ENCODE data around the gene SPINK7.
"Not testable (repeated sequence)": the region's sequence is repeated elsewhere in the genome, so short reads cannot be mapped to it uniquely, and the experiment has no call there.

The SPINK7 gene
- 0 reads per million in 9 experiments for total RNA-seq

DNA sequence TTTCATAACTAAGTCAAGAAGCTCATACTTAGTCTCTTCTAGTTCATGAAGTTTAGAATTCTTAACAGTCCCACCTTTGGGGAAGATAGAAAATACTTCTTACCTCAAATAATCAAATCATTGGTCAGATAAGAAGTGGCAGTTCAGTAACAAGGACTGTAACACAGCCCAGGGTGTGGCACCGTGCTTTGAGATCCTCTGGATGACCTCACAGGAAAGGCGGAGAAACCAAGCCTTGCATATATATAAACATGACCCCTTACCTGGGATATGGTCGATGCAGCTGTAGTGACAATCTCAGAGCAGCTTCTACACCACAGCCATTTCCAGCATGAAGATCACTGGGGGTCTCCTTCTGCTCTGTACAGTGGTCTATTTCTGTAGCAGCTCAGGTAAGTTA, at the start of gene SPINK7:
Gene SPINK7 (plus strand): TSS at position 271 of the 400 bp plus-strand sequence. CDS start 61 bp downstream, at position 332.
- ATAC-seq (replicated peaks) (no peak), DNase-seq (no peak)
- Mint-ChIP-seq H3K9me3 (peaks cover 2 to 5% of the 10 kb centered on the region in 2 donors), H3K4me3 (no peak within 1 kb of the TSS), H3K27ac (no peak within 1 kb of the TSS), H3K36me3 (ENCODE audit: insufficient read depth) (no peaks in the 10 kb centered on the region), H3K27me3 (peaks cover 9 to 16% of the 10 kb centered on the region in 2 donors), H3K4me1 (ENCODE audit: low read depth in 2 of 2) (no peaks in the 10 kb centered on the region)

DNA sequence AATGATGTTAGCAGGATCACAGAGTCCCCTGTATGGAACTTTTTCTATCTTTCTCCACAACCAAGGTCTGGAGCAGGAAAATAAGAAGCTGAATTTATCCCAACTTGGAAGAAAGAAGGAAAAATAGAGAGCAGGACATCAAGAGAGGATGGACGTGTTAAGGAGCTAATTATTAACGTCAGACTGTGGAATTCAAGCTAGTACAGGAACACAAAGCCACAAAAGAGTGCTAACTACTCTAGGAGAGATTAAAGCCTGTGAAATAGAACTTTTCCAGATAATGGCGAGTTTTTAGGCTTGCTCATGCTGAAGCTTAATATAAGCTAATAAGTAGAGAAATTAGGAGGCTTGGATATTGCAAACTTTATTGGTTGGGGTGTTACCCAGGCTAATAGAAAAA, 44.3 kb upstream of the SPINK7 start:
- no peak overlapping the region for H3K4me3 Mint-ChIP-seq
- no peak overlapping the region for H3K27ac Mint-ChIP-seq
- peaks cover 0 to 1% of the 10 kb centered on the region in 2 donors for H3K9me3 Mint-ChIP-seq
- H3K4me1 Mint-ChIP-seq (ENCODE audit: low read depth in 2 of 2), result no peaks in the 10 kb centered on the region
- H3K36me3 Mint-ChIP-seq (ENCODE audit: insufficient read depth), result no peaks in the 10 kb centered on the region
- H3K27me3 Mint-ChIP-seq, result no peaks in the 10 kb centered on the region
- DNase-seq, result no peak
- no peak for ATAC-seq (replicated peaks)

- DNase-seq, result no peak
- H3K27me3 Mint-ChIP-seq, result no peaks in the 10 kb centered on the region
- no peak for ATAC-seq (replicated peaks)
- H3K36me3 Mint-ChIP-seq (ENCODE audit: insufficient read depth), result no peaks in the 10 kb centered on the region
- H3K4me1 Mint-ChIP-seq (ENCODE audit: low read depth in 2 of 2), result no peaks in the 10 kb centered on the region
- peaks cover 0 to 1% of the 10 kb centered on the region in 2 donors for H3K9me3 Mint-ChIP-seq
- no peak within 1 kb of the TSS for H3K4me3 Mint-ChIP-seq
- no peak within 1 kb of the TSS for H3K27ac Mint-ChIP-seq
Observed at GRCh38 chr5:148268566-148268965, 43.7 kb upstream of the SPINK7 start, which contains the start of gene SPINK13. TSS of gene SPINK13 (plus strand) at chr5:148268794. CDS start at chr5:148270073, 1,279 bp downstream.

DNA sequence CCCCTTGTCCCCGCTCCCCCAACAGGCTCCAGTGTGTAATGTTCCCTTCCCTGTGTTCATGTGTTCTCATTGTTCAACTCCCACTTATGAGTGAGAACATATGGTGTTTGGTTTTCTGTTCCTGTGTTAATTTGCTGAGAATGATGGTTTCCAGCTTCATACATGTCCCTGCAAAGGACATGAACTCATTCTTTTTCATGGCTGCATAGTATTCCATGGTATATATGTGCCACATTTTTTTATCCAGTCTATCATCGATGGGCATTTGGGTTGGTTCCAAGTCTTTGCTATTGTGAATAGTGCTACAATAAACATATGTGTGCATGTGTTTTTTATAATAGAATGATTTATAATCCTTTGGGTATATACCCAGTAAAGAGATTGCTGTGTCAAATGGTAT, 37.1 kb upstream of the SPINK7 start:
- peaks cover 5 to 22% of the 10 kb centered on the region in 2 donors for H3K9me3 Mint-ChIP-seq
- not testable (repeated sequence) for ATAC-seq (replicated peaks); DNase-seq; H3K27ac Mint-ChIP-seq; H3K4me3 Mint-ChIP-seq; H3K36me3 Mint-ChIP-seq (ENCODE audit: insufficient read depth); H3K4me1 Mint-ChIP-seq (ENCODE audit: low read depth in 2 of 2)
- peaks cover 12 to 17% of the 10 kb centered on the region in 2 donors for H3K27me3 Mint-ChIP-seq

DNA sequence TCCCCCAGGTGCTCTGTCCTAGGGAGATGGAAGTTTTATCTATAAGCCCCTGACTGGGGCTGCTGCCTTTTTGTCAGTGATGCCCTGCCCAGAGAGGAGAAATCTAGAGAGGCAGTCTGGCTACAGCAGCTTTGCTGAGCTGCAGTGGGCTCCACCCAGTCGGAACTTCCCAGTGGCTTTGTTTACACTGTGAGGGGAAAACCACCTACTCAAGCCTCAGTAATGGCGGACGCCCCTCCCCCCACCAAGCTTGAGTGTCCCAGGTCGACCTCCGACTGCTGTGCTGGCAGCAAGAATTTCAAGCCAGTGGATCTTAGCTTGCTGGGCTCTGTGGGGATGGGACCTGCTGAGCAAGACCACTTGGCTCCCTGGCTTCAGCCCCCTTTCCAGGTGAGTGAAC, 31.3 kb upstream of the SPINK7 start:
- H3K4me3 Mint-ChIP-seq, DNase-seq: not testable (repeated sequence)

DNA sequence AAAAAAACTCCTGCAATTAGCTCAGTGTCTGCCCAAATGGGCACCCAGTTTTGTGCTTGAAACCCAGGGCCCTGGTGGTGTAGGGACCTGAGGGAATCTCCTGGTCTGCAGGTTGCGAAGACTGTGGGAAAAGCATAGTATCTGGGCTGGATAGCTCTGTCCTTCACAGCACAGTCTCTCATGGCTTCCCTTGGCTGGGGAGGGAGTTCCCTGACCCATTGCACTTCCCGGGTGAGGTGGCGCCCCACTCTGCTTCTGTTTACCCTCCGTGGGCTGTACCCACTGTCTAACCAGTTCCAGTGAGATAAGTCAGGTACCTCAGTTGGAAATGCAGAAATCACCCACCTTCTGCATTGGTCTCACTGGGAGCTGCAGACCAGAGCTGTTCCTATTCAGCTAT, 30.9 kb upstream of the SPINK7 start:
- H3K4me1 Mint-ChIP-seq (ENCODE audit: low read depth in 2 of 2); H3K4me3 Mint-ChIP-seq; H3K36me3 Mint-ChIP-seq (ENCODE audit: insufficient read depth); H3K27ac Mint-ChIP-seq; DNase-seq; ATAC-seq (replicated peaks): not testable (repeated sequence)
- Mint-ChIP-seq H3K9me3 (peaks cover 6 to 25% of the 10 kb centered on the region in 2 donors), H3K27me3 (peaks cover 23 to 41% of the 10 kb centered on the region in 2 donors)

More for the DNA sequence above, 31.3 kb upstream of the SPINK7 start:
- H3K4me1 Mint-ChIP-seq (ENCODE audit: low read depth in 2 of 2); H3K27ac Mint-ChIP-seq; H3K36me3 Mint-ChIP-seq (ENCODE audit: insufficient read depth); ATAC-seq (replicated peaks): not testable (repeated sequence)
- Mint-ChIP-seq H3K9me3 (peaks cover 6 to 25% of the 10 kb centered on the region in 2 donors), H3K27me3 (peaks cover 23 to 41% of the 10 kb centered on the region in 2 donors)

DNA sequence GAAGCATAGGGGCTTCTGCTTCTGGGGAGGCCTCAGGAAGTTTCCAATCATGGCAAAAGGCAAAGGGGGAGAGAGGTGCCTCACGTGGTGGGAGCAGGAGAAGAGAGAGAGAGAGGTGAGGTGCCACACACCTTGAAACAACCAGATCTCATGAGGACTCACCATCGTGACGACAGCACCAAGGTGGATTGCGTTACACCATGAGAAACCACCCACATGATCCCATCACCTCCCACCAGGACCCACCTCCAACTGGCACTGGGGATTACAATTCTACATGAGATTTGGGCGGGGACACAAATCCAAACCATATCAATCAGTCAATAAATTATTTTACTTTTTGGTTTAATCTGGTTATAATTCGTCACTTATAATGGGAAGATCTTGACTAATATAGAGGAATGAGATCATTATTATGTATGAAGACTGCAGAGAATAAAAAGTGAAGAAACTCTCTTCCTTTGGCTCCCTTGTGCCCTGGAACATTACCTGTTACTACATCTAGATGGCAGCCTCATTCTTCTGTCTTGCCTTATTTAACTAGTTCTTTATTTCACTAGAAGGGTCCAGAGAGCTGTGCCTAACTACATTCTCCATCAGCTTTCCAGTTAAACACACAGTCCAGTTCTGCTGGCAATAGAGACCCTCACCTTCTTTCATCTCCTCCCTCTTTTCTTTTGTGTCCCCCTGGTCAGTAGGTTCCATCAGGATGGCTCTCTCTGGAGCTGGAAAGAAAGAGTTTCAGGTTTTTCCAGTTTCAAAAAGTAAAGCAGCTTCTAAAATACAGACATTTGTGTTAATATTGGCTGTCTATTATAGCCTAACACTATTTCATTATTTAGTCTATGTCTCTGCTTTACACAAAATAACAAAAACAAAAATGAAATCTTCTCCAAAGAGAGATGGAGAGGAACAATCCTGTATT, 21.7 kb upstream of the SPINK7 start:
- H3K4me1 Mint-ChIP-seq (ENCODE audit: low read depth in 2 of 2), result no peaks in the 10 kb centered on the region
- H3K27me3 Mint-ChIP-seq, result peaks cover 19 to 31% of the 10 kb centered on the region in 2 donors
- ATAC-seq (replicated peaks) (no peak), DNase-seq (no peak)
- no peak overlapping the region for H3K4me3 Mint-ChIP-seq
- H3K36me3 Mint-ChIP-seq (ENCODE audit: insufficient read depth), result no peaks in the 10 kb centered on the region
- no peaks in the 10 kb centered on the region for H3K9me3 Mint-ChIP-seq
- no peak overlapping the region for H3K27ac Mint-ChIP-seq

DNA sequence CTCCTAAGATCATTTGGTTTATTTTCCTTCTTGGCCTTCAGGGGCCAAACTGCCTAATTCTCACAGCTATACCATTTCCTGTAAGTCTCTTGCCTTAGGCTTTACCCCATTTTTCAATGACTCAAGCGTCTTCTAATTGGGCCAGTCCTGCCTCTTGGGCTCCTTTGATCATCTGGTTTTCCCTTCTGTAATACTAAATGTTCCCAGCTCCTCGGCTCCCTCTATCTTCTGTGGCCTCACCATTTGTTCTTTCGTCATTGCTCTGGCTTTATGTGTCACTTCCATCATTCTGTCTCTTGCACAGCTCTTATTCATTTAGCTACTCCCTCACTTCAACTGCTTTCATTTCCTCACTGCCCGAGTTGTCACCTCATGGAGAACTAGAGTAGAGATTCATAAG, 14.5 kb upstream of the SPINK7 start:
- H3K4me3 Mint-ChIP-seq, result no peak overlapping the region
- H3K27me3 Mint-ChIP-seq, result peaks cover 3 to 8% of the 10 kb centered on the region in 2 donors
- no peak overlapping the region for H3K27ac Mint-ChIP-seq
- H3K4me1 Mint-ChIP-seq (ENCODE audit: low read depth in 2 of 2), result no peaks in the 10 kb centered on the region
- H3K9me3 Mint-ChIP-seq, result no peaks in the 10 kb centered on the region
- ATAC-seq (replicated peaks) (no peak), DNase-seq (no peak)
- no peaks in the 10 kb centered on the region for H3K36me3 Mint-ChIP-seq (ENCODE audit: insufficient read depth)

DNA sequence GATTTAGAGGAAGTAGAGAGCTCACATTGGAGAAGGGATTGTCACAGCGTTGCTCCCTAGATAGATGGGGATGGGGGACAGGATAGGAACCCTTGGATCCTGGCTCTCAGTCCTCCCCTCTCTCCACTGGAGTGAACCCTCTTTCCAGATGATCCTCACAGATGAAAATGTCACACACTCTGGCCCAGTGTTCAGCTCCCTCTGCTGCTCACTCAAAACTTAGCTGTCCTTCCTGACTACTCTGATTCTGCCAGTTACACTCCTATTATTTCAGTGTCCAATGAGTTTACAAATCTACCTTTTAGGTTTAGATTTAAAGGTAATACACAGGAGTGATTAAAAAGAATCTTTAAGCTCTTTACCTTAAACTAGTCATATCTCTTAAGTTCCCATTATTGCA, 5.8 kb upstream of the SPINK7 start:
- ATAC-seq (replicated peaks) (no peak), DNase-seq (no peak)
- Mint-ChIP-seq H3K27me3 (peaks cover 16 to 32% of the 10 kb centered on the region in 2 donors), H3K27ac (no peak overlapping the region), H3K36me3 (ENCODE audit: insufficient read depth) (no peaks in the 10 kb centered on the region), H3K4me3 (no peak overlapping the region), H3K9me3 (peaks cover 2 to 5% of the 10 kb centered on the region in 2 donors), H3K4me1 (ENCODE audit: low read depth in 2 of 2) (no peaks in the 10 kb centered on the region)

DNA sequence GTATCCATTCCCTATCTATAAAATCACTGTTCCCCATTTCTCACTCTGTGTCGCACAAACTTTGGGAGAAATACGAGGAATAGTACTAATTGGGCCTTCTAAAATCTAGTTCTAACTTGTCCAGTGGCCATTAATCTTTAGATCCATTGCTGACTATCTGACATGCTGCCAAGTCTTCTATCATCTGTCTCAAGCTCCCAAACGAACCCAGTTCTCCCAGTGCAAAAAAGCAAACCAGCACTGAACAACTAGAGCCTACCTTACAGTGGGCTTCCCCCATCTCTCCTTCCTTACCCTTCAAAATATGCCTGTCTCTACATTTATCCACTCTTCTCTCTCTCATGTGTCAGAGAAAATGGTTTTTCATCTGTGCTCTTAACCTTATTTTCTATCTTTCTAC, 3.2 kb upstream of the SPINK7 start:
- ATAC-seq (replicated peaks), result no peak
- no peak for DNase-seq
- peaks cover 2 to 5% of the 10 kb centered on the region in 2 donors for H3K9me3 Mint-ChIP-seq
- no peak overlapping the region for H3K27ac Mint-ChIP-seq
- peaks cover 9 to 16% of the 10 kb centered on the region in 2 donors for H3K27me3 Mint-ChIP-seq
- H3K4me1 Mint-ChIP-seq (ENCODE audit: low read depth in 2 of 2), result no peaks in the 10 kb centered on the region
- H3K36me3 Mint-ChIP-seq (ENCODE audit: insufficient read depth), result no peaks in the 10 kb centered on the region
- no peak overlapping the region for H3K4me3 Mint-ChIP-seq

GRCh38 chr5:148309746-148310145, 2.5 kb upstream of the SPINK7 start:
- no peak for DNase-seq
- H3K27me3 Mint-ChIP-seq, result peaks cover 9 to 16% of the 10 kb centered on the region in 2 donors
- no peak overlapping the region for H3K27ac Mint-ChIP-seq
- H3K36me3 Mint-ChIP-seq (ENCODE audit: insufficient read depth), result no peaks in the 10 kb centered on the region
- H3K4me1 Mint-ChIP-seq (ENCODE audit: low read depth in 2 of 2), result no peaks in the 10 kb centered on the region
- H3K9me3 Mint-ChIP-seq, result peaks cover 2 to 5% of the 10 kb centered on the region in 2 donors
- no peak overlapping the region for H3K4me3 Mint-ChIP-seq
- no peak for ATAC-seq (replicated peaks)

GRCh38 chr5:148311484-148311883, 739 bp upstream of the SPINK7 start:
- ATAC-seq (replicated peaks), result no peak
- H3K9me3 Mint-ChIP-seq, result peaks cover 2 to 5% of the 10 kb centered on the region in 2 donors
- H3K27ac Mint-ChIP-seq, result no peak overlapping the region
- H3K27me3 Mint-ChIP-seq, result peaks cover 9 to 16% of the 10 kb centered on the region in 2 donors
- DNase-seq, result no peak
- no peak overlapping the region for H3K4me3 Mint-ChIP-seq
- no peaks in the 10 kb centered on the region for H3K36me3 Mint-ChIP-seq (ENCODE audit: insufficient read depth)
- no peaks in the 10 kb centered on the region for H3K4me1 Mint-ChIP-seq (ENCODE audit: low read depth in 2 of 2)

GRCh38 chr5:148314187-148314586, 2.0 kb downstream of the SPINK7 start:
- ATAC-seq (replicated peaks), result no peak
- DNase-seq, result no peak
- peaks cover under 1 to 5% of the 10 kb centered on the region in 2 donors for H3K9me3 Mint-ChIP-seq
- no peak overlapping the region for H3K4me3 Mint-ChIP-seq
- H3K27ac Mint-ChIP-seq, result no peak overlapping the region
- H3K4me1 Mint-ChIP-seq (ENCODE audit: low read depth in 2 of 2), result no peaks in the 10 kb centered on the region
- peaks cover 0 to 7% of the 10 kb centered on the region in 2 donors for H3K27me3 Mint-ChIP-seq
- H3K36me3 Mint-ChIP-seq (ENCODE audit: insufficient read depth), result no peaks in the 10 kb centered on the region

DNA sequence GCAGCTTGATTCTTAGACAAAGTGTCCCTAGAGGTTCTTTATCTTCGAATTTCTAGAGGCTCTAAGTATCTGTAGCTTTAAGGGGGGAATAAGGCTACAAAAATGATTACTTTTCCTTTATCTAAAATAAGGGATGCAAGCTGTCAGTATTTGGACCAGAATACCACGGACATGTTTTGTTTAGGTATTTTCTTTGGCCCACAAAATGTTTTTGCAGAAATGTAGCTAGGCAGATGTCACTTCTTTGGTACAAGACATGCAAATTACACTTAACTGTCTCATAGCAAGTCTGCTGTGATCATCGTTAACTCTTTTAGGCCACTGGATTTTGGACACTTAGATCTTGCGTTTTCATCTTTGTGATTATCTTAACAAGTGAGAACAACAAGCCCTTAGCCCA, 2.5 kb downstream of the SPINK7 start:
- H3K4me1 Mint-ChIP-seq (ENCODE audit: low read depth in 2 of 2), result no peaks in the 10 kb centered on the region
- peaks cover 5 to 6% of the 10 kb centered on the region in 2 donors for H3K27me3 Mint-ChIP-seq
- H3K36me3 Mint-ChIP-seq (ENCODE audit: insufficient read depth), result no peaks in the 10 kb centered on the region
- no peak for DNase-seq
- H3K4me3 Mint-ChIP-seq, result no peak overlapping the region
- no peak overlapping the region for H3K27ac Mint-ChIP-seq
- peaks cover 0 to 1% of the 10 kb centered on the region in 2 donors for H3K9me3 Mint-ChIP-seq
- ATAC-seq (replicated peaks), result no peak
